ENCODE results near the gene ZRSR2.
"Not testable (repeated sequence)": the region's sequence is repeated elsewhere in the genome, so short reads cannot be mapped to it uniquely, and the experiment has no call there.

GRCh38 chrX:15746651-15747050 is 43.6 kb upstream of the ZRSR2 start:
- TF ChIP-seq POLR2AphosphoS5, EP300 (IDR thresholded peaks at IDR 0.05): not testable (repeated sequence)
- TF ChIP-seq, protein P1, sequence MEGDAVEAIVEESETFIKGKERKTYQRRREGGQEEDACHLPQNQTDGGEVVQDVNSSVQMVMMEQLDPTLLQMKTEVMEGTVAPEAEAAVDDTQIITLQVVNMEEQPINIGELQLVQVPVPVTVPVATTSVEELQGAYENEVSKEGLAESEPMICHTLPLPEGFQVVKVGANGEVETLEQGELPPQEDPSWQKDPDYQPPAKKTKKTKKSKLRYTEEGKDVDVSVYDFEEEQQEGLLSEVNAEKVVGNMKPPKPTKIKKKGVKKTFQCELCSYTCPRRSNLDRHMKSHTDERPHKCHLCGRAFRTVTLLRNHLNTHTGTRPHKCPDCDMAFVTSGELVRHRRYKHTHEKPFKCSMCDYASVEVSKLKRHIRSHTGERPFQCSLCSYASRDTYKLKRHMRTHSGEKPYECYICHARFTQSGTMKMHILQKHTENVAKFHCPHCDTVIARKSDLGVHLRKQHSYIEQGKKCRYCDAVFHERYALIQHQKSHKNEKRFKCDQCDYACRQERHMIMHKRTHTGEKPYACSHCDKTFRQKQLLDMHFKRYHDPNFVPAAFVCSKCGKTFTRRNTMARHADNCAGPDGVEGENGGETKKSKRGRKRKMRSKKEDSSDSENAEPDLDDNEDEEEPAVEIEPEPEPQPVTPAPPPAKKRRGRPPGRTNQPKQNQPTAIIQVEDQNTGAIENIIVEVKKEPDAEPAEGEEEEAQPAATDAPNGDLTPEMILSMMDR (IDR thresholded peaks at IDR 0.05), result not testable (repeated sequence)
